ENCODE results near the gene KLF5. TPM values are rescaled to one million over a fixed set of nuclear protein-coding genes. Genes with fewer than 3 reads are reported as not detected.
A peak's percentile ranks its signal among the peaks of the same experiment; 100 is the strongest.

The KLF5 gene
- total and polyA plus RNA-seq, 2 of the 4 experiments (the other 2 are of a cell fraction) = 5.4 to 8.8 TPM

- Histone ChIP-seq H3K4me2 (ENCODE audit: low read depth, low read length) (no peak overlapping the region), H2BK20ac (ENCODE audit: low read depth, low read length) (0 out of 2 replicates have a peak overlapping the region, but pooled peaks have one; percentile 20), H3K9me1 (ENCODE audit: insufficient read depth, low read length) (peaks cover 3% of the 10 kb centered on the region; the same call in 1 of the 2 replicates), H4K5ac (ENCODE audit: low read depth, low read length) (no peak overlapping the region), H3K9me3 (ENCODE audit: control insufficient read depth, insufficient read depth, low read length) (no peaks in the 10 kb centered on the region), H3K56ac (ENCODE audit: extremely low read depth, insufficient read depth, low read length) (no peak overlapping the region), H3K14ac (replicated peaks; ENCODE audit: low read depth, low read length) (no peak overlapping the region), H3K4me1 (ENCODE audit: control insufficient read depth, insufficient read depth, low read length) (peaks cover 6% of the 10 kb centered on the region), H2AK9ac (replicated peaks; ENCODE audit: low read depth, low read length, poor library complexity) (no peak overlapping the region), H4K91ac (ENCODE audit: insufficient read depth, low read depth, low read length) (no peak overlapping the region), H2AFZ (replicated peaks; ENCODE audit: low read length, poor library complexity) (no peak overlapping the region), H3K4ac (ENCODE audit: low read depth, low read length) (no peak overlapping the region), H3K23ac (ENCODE audit: low read depth, low read length) (no peak overlapping the region), H2BK15ac (ENCODE audit: low read depth, low read length) (no peak overlapping the region), H2BK5ac (ENCODE audit: low read depth, low read length, poor library complexity, severe bottlenecking) (no peak overlapping the region), H4K8ac (ENCODE audit: low read depth in 2 of 2, low read length in 2 of 2) (no peak overlapping the region), H3K9ac (ENCODE audit: low read depth, low read length) (no peak overlapping the region), H3K79me1 (ENCODE audit: low read depth in 1 of 2, low read length in 2 of 2) (peaks cover 5 to 14% of the 10 kb centered on the region in 2 experiments; a peak in 2 of 4 replicates), H2AK5ac (ENCODE audit: low read depth, low read length) (no peak overlapping the region), H4K20me1 (ENCODE audit: insufficient read depth, low read length) (no peaks in the 10 kb centered on the region), H3K18ac (ENCODE audit: low read depth, low read length) (no peak overlapping the region), H3K36me3 (ENCODE audit: control insufficient read depth, insufficient read depth, low read length) (peaks cover 3% of the 10 kb centered on the region; the same call in 1 of the 2 replicates), H3K27ac (ENCODE audit: insufficient read depth, low read length) (no peak overlapping the region), H2BK120ac (ENCODE audit: low read depth, low read length) (no peak overlapping the region), H3K4me3 (ENCODE audit: insufficient read depth, low read depth, low read length) (no peak overlapping the region), H3K27me3 (ENCODE audit: control insufficient read depth, insufficient read depth, low read length) (no peaks in the 10 kb centered on the region)
- ChIA-PET CTCF (no interaction called here), POLR2A (ENCODE audit: unreplicated experiment) (no interaction called here)
- DNase-seq (no peak), ATAC-seq (ENCODE audit: low read depth) (no peak)
- in situ Hi-C loops (cut with MboI; ENCODE audit: low sequenced_read_pairs) (no loop called here), intact Hi-C loops (cut with micrococcal nuclease) (no loop called here), dilution Hi-C loops (cut with HindIII; ENCODE audit: low sequenced_read_pairs, unreplicated experiment) (no loop called here)
- no TSS peak for BruUV-seq (replicated peaks)
- no CpG with 5 or more reads among the region's 3 CpGs for WGBS, 2 experiments (ENCODE audit: extremely low coverage in 2 of 2, insufficient read length in 1 of 2)
- TF ChIP-seq POLR2A (IDR thresholded peaks at IDR 0.05; ENCODE audit: low read depth, low read length) = no peak
- TF ChIP-seq USF2 (IDR thresholded peaks at IDR 0.05; ENCODE audit: low read depth, low read length) = no peak
- TF ChIP-seq CTCF (conservative IDR thresholded peaks at IDR 0.05; ENCODE audit: low read depth, low read length) = no peak
- no peak for TF ChIP-seq MAFK (IDR thresholded peaks at IDR 0.05; ENCODE audit: low read depth, low read length)
- no peak for TF ChIP-seq BHLHE40 (IDR thresholded peaks at IDR 0.05; ENCODE audit: low read depth, low read length)
- no peak for TF ChIP-seq CEBPB (IDR thresholded peaks at IDR 0.05; ENCODE audit: low read depth, low read length)
- TF ChIP-seq SMC3 (IDR thresholded peaks at IDR 0.05; ENCODE audit: low read depth, low read length) = no peak
- no peak for TF ChIP-seq CHD1 (IDR thresholded peaks at IDR 0.05; ENCODE audit: low read depth, low read length)
- no peak for TF ChIP-seq RCOR1 (IDR thresholded peaks at IDR 0.05; ENCODE audit: insufficient replicate concordance, low read length)
- TF ChIP-seq ELK1 (IDR thresholded peaks at IDR 0.05; ENCODE audit: borderline replicate concordance, low read depth, low read length) = no peak
- TF ChIP-seq MAZ (IDR thresholded peaks at IDR 0.05; ENCODE audit: borderline replicate concordance, low read depth, low read length) = no peak
- TF ChIP-seq MXI1 (IDR thresholded peaks at IDR 0.05; ENCODE audit: borderline replicate concordance, low read depth, low read length) = no peak
- no peak for TF ChIP-seq FOS (IDR thresholded peaks at IDR 0.05; ENCODE audit: low read depth, low read length)
- no peak for TF ChIP-seq RFX5 (IDR thresholded peaks at IDR 0.05; ENCODE audit: low read depth, low read length)
- no peak for TF ChIP-seq RAD21 (IDR thresholded peaks at IDR 0.05; ENCODE audit: low read length)
- TF ChIP-seq NFE2L2 (IDR thresholded peaks at IDR 0.05; ENCODE audit: low read depth, low read length) = no peak
These were observed 20.6 kb downstream of the KLF5 start for GRCh38 chr13:73079359-73079758.
